ENCODE data around the gene NBAS. TPM values are rescaled to one million over a fixed set of nuclear protein-coding genes. Genes with fewer than 3 reads are reported as not detected.
A peak's percentile ranks its signal among the peaks of the same experiment; 100 is the strongest.

The NBAS gene
- total and polyA plus RNA-seq, 2 of the 13 experiments (the other 11 are each of a cell fraction or from before 2014, with no cell fraction given): 33.6 to 58.7 TPM

- 0 out of 2 replicates have a peak, but pooled peaks have one; percentile 46 for TF ChIP-seq ZSCAN20 (CRISPR knock-in tag; IDR thresholded peaks at IDR 0.05; ENCODE audit: borderline replicate concordance)
- TF ChIP-seq ZNF10 (CRISPR knock-in tag; IDR thresholded peaks at IDR 0.05; ENCODE audit: borderline replicate concordance, low read depth): no peak
- no peak for TF ChIP-seq ZMYM3 (CRISPR knock-in tag; IDR thresholded peaks at IDR 0.05)
- TF ChIP-seq MIXL1 (CRISPR knock-in tag; IDR thresholded peaks at IDR 0.05): no peak
- no peak for TF ChIP-seq PAWR (CRISPR knock-in tag; IDR thresholded peaks at IDR 0.05; ENCODE audit: borderline replicate concordance)
- TF ChIP-seq NR2F6 (IDR thresholded peaks at IDR 0.05): 0 out of 2 replicates have a peak, but pooled peaks have one; percentile 38
- 0 out of 2 replicates have a peak, but pooled peaks have one; percentile 15 for TF ChIP-seq NR2F6 (CRISPR knock-in tag; IDR thresholded peaks at IDR 0.05)
- no peak for TF ChIP-seq ZNF782 (CRISPR knock-in tag; IDR thresholded peaks at IDR 0.05; ENCODE audit: borderline replicate concordance)
- no peak for TF ChIP-seq RARG (CRISPR knock-in tag; IDR thresholded peaks at IDR 0.05; ENCODE audit: low read depth)
- TF ChIP-seq ZBTB3 (CRISPR knock-in tag; IDR thresholded peaks at IDR 0.05; ENCODE audit: borderline replicate concordance, low read depth): no peak
- TF ChIP-seq ZNF788 (CRISPR knock-in tag; IDR thresholded peaks at IDR 0.05; ENCODE audit: borderline replicate concordance): no peak
- no peak for TF ChIP-seq ZBTB26 (CRISPR knock-in tag; IDR thresholded peaks at IDR 0.05; ENCODE audit: borderline replicate concordance)
- TF ChIP-seq ATRX (CRISPR knock-in tag; IDR thresholded peaks at IDR 0.05; ENCODE audit: borderline replicate concordance): no peak
- peak; percentile 83 for TF ChIP-seq FOXA3 (CRISPR knock-in tag; IDR thresholded peaks at IDR 0.05)
- 0 out of 2 replicates have a peak, but pooled peaks have one; percentile 16 for TF ChIP-seq POGZ (CRISPR knock-in tag; IDR thresholded peaks at IDR 0.05)
- TF ChIP-seq CENPX (CRISPR knock-in tag; IDR thresholded peaks at IDR 0.05): no peak
- TF ChIP-seq NFYC (CRISPR knock-in tag; IDR thresholded peaks at IDR 0.05): no peak
- TF ChIP-seq PAXIP1 (CRISPR knock-in tag; conservative IDR thresholded peaks at IDR 0.05): peak; percentile 66
- no peak for TF ChIP-seq MIER3 (CRISPR knock-in tag; IDR thresholded peaks at IDR 0.05; ENCODE audit: borderline replicate concordance)
- no peak for TF ChIP-seq ARID3A (IDR thresholded peaks at IDR 0.05; ENCODE audit: low read depth, low read length)
- TF ChIP-seq XRCC5 (optimal IDR thresholded peaks at IDR 0.05; ENCODE audit: low read length): no peak
- TF ChIP-seq SETDB1 (CRISPR knock-in tag; IDR thresholded peaks at IDR 0.05; ENCODE audit: borderline replicate concordance): no peak
Observed at GRCh38 chr2:15174567-15174966, 386.6 kb downstream of the NBAS start (continued).

All from HepG2 (cell line).